Measurements from ENCODE around the gene NR6A1.

- TF ChIP-seq POLR2A (IDR thresholded peaks at IDR 0.05) = no peak
- no peak for TF ChIP-seq CTCF (IDR thresholded peaks at IDR 0.05)
- TF ChIP-seq EP300 (IDR thresholded peaks at IDR 0.05) = no peak
Observed at GRCh38 chr9:124657516-124657915, 113.6 kb downstream of the NR6A1 start.
